ENCODE results near the gene SLC15A3.
"Not testable (repeated sequence)": the region's sequence is repeated elsewhere in the genome, so short reads cannot be mapped to it uniquely, and the experiment has no call there.

Gene SLC15A3

GRCh38 chr11:60974726-60975125, 22.8 kb upstream of the SLC15A3 start:
- no peak for DNase-seq (ENCODE audit: low read depth in 2 of 2)

DNA sequence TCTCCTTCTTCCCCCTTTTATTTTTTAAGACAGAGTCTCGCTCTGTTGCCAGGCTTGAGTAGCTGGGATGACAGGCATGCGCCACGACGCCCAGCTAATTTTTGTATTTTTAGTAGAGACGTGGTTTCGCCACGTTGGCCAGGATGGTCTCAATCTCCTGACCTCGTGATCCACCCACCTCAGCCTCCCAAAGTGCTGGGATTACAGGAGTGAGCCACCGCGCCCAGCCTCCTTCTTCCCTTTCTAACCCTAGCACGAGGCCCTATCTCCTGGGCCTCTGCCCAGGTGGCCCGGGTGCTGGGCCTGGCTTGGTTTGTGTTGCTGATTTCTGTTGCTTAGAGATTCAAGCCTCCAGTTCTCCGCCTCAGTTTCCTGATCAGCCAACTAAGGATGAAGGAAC, 22.3 kb upstream of the SLC15A3 start:
- not testable (repeated sequence) for DNase-seq (ENCODE audit: low read depth in 2 of 2)

GRCh38 chr11:60973699-60974098, 21.7 kb upstream of the SLC15A3 start:
- no peak for DNase-seq (ENCODE audit: low read depth in 2 of 2)

DNA sequence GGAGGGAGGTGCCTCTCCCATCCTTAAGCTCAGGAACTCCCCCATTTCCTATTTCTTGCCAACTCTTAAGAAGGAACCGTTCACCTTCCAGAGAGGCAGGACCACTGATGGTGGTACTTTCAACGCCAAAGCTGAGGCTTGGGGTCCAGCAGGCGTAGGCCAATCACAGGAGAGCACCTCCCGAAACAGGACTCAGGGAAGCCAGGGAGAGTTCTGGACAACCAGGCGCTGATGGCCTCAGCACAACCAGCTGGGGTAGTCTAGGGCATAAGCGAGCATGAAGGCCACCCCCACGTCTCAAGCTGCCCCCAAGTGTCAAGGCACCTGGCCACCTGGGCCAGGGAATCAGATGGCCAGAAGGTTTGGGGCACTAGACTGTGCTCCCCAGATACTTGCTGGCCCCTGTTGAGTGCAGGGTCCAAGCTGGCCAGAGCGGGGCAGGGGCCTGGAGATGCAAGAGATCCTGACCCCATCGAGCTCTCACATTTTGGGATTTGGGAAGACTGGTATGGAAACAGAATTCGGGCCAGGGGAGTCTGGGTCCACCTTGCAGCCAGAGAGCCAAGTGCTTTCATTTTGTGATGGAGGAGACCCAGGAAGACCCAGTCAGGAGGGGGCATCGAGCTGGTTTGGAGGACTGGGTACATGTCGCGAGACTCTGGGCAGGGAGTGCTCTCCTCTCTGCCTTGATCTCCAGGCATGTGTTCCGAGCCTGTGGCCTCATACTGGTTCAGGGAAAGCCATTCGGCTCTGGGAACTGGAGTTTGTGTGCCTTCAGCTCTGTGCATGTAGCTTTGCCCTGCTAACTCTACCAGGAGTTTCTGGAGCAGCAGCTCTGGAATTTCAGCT, 20.4 kb upstream of the SLC15A3 start:
- DNase-seq (ENCODE audit: low read depth in 2 of 2) = no peak

DNA sequence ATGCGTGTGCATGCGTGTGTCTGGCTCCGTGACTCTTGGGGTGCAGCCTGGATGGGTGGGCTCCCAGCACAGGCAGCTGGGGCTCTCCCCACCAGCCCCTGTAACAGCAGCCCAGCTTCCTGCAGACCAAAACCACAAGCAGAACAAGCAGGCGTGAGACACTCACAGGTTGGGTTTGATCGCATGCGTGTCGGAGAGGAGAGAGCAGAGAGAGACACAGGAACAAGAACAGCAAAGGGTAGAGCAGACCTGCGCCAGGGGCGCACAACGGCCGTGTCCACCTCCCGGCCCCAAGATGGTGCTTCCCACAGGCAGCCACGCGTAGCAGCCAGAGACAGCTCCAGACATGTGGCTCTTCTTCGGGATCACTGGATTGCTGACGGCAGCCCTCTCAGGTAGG, 19.5 kb upstream of the SLC15A3 start, which contains the start of gene CD6:
Gene CD6, plus strand, starts transcription at position 161 of the 400 bp plus-strand sequence. Its CDS starts 186 bp downstream, at position 347.
- DNase-seq (ENCODE audit: low read depth in 2 of 2) = no peak

DNA sequence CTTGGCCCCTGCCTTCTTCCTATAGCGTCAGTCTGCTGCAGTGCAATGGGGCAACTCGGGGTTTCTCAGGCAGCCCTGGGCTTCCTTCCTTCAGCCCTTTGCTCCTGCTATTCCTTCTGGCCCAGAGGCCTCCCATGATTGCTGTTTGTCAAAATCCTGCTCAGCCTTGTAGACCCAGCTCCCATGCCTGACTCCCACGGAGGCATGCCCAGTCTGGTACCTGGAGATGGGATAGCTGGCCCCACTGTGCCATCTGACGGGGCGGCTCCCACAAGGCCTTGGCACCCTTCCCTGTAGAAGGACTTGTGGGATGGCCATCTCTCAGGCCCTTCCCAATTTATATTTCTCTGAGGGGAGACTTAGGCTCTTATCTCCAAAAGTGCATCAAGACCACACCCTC, 18.9 kb upstream of the SLC15A3 start:
- no peak for DNase-seq (ENCODE audit: low read depth in 2 of 2)

- no peak for DNase-seq (ENCODE audit: low read depth in 2 of 2)
Observed at GRCh38 chr11:60970369-60970774, 18.4 kb upstream of the SLC15A3 start.

GRCh38 chr11:60968223-60968622, 16.2 kb upstream of the SLC15A3 start:
- no peak for DNase-seq (ENCODE audit: low read depth in 2 of 2)

DNA sequence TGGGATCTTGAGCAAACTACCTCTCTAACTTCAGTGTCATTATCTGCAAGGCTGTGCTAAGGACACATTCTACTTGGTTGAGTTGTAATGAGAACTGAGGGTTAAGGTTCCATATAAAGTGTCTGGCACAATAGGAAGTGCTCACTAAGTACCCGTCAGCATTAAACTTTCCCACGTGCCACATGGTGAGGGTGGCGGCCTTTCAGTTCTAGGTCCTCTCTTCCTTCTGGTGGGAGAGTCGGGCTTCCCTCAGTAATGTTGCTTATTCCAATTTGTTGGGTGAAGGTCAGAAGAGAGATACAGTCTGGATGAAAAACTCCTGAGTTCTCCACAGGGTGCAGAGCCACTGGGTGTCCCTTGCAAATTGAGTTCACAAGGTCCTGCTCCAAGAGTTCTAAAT, 14.9 kb upstream of the SLC15A3 start:
- no peak for DNase-seq (ENCODE audit: low read depth in 2 of 2)

DNA sequence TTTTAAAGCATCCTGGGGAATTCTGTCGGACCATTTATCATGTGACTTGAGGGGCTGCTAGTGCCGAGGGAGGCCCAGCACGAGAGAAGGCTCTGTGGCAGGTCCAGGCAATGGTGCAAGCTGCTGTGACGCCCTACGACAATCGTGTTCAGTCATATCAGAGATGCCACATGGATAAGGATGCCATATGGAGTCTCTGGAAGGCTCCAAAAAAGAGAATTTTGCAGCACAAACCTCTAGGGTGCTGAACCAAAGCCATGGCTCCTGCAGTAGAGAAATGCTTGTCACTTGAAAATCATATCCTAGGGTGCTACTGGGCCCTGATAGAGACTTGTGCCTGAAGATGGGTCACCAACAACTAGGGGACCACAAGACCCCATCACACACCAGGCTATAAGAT, 12.8 kb upstream of the SLC15A3 start:
- DNase-seq (ENCODE audit: low read depth in 2 of 2) = no peak

DNA sequence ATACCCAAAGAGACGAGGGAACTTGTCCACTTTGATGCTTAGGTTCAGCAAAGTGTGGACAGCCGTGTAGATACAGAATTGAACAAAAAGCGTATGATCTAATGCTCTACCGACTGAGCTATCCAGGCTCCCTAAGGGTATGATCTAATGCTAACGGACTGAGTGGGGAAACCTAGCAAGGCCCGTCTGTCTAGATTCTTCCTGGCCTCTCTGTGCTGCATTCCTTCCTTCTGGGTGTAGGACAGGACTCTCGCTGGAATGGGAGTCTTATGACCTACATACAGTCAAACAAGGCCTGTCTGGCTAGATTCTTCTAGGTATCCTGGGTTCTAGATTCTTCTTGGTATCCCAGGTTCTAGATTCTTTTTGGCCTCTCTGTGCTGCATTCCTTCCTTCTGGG, 8.4 kb upstream of the SLC15A3 start:
- no peak for DNase-seq (ENCODE audit: low read depth in 2 of 2)

- DNase-seq (ENCODE audit: low read depth in 2 of 2) = no peak
Observed at GRCh38 chr11:60959431-60959830, 7.5 kb upstream of the SLC15A3 start.

- DNase-seq (ENCODE audit: low read depth in 2 of 2) = no peak
Observed at GRCh38 chr11:60957188-60957587, 5.2 kb upstream of the SLC15A3 start.

GRCh38 chr11:60955571-60955970, 3.6 kb upstream of the SLC15A3 start:
- no peak for DNase-seq (ENCODE audit: low read depth in 2 of 2)

DNA sequence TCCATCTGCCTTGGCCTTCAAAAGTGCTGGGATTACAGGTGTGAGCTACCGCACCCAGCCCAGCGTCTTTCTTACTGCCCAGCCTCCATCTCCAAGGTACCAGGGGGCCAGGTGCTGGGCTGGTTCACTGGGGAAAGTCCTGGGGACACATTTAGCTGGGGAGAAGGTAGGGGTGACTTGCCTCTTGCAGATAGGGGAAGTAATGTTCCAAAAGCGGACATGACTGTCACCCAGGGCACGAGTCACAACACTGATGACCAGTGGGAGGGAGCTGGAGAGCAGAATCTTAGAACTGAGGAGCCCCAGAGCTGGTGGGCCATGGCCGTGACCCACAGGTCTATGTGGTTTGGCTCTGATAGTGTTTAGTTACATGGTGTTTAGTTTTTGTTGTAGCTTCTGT, 2.4 kb upstream of the SLC15A3 start:
- DNase-seq (ENCODE audit: low read depth in 2 of 2) = no peak

GRCh38 chr11:60953781-60954180, 1.8 kb upstream of the SLC15A3 start:
- no peak for DNase-seq (ENCODE audit: low read depth in 2 of 2)

GRCh38 chr11:60952742-60953170, 780 bp upstream of the SLC15A3 start:
- no peak for DNase-seq (ENCODE audit: low read depth in 2 of 2)

DNA sequence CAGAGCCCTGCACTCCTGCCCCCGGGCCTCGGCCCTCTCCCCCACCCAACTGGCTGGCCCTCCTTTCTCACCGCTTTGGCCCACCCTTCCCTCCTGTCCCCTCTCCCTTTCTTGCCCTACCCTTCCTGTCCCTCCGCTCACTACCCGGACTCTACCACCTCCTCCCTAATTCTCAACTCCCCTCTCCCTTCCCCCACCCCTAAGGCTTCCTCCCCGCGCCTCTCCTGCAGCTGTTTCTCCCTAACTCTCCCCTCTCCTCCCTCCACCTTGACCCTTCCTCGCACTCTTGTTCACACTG, 421 bp downstream of the SLC15A3 start:
- DNase-seq (ENCODE audit: low read depth in 2 of 2) = no peak

DNA sequence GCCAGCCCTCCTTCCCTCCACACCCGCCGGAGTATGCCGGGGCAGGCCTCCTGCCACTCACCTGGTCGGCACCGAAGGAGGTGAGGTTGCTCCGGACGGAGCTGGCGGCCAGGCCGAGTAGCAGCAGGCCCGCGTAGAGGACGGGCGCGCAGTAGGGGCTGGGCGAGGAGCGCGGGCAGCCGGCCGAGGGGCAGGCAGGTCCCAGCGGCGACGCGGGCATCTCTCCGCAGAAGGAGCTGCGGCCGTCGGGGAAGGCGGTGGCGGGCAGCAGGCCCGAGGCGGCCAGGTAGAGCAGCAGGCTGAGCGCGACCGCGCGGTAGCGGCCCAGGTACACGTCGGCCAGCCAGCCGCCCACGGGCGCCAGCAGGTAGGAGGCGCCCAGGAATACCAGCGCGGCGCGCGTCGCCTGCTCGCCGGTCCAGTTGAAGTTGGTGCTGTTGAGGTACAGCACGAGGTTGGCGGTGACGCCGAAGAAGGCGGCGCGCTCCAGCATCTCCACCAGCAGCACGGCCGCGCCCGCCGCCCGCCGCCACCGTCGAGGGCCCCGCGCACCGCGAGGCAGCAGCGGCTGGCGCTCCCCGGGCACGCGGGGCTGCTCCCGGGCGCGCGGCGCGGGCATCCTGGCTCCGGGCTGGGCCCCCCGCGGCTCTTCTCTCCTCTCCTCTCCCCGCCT, 907 bp downstream of the SLC15A3 start:
- DNase-seq (ENCODE audit: low read depth in 2 of 2) = no peak

- DNase-seq (ENCODE audit: low read depth in 2 of 2) = no peak
Observed at GRCh38 chr11:60950024-60950423, 2.0 kb downstream of the SLC15A3 start.

DNA sequence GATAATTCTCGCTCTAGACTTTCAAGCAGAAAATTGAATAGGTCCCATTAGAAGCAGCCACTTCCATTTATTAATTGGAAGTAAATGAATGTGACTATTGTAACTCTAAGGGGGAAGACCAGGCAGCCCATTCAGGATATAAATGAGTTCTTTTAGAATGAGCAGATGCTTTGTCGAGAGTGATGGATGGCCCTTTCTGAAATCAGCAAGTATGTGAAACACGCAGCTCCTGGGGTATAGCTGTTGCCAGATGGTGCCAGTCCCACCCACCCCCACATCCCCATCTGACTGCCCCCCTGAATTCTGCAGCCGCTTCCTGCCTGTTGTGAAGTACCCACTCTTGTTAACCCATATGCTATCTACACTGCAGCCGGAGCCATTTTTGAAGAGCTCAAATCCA, 3.7 kb downstream of the SLC15A3 start:
- no peak for DNase-seq (ENCODE audit: low read depth in 2 of 2)

DNA sequence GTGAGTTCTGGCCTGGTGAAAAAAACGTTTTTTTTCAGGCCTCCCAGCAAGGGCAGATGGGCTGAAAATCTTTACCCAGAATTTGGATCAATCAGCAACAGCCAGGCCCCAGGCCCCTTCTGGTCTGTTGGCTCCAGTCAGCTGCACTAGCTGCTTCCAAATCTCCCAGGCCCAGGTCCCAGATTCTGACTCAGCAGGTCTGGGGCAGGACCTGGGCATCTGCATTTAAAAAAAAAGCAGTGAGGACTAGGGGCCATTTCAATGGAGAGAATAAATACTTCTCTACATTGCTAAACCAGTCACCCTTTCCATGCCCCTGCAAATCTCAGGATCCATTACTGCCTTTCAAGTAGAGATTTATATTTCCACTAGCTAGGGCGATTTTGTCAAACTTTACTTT, 4.3 kb downstream of the SLC15A3 start:
- no peak for DNase-seq (ENCODE audit: low read depth in 2 of 2)

DNA sequence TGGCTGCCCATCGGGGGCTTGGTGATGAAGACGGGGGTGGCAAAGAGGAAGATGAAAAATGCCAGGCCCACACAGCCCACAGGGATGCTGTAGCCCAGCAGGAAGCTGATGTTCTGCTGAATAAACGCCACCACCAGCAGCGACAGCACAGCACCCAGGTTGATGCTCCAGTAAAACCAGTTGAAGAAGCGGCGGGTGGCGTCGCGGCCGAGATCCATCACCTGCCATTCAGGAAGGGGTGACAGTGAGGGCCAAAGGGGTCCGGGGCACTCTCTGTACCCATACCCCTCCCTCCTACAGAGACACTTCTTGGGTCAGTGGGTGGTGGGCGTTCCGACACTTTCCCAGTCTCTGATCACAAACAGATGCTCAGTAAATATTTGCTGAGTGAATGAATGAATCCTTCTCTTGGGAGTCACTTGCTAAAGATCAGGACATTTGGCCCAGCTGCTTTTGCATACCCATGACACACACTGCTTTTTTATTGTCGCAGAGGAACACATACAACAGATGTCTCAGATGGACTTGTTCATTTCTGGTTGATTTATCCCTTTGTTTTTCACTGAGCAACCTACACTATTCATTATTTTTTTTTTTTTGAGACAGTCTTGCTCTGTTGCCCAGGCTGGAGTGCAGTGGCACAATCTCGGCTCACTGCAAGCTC, 5.2 kb downstream of the SLC15A3 start:
- no peak for DNase-seq (ENCODE audit: low read depth in 2 of 2)
